ENCODE results near the gene COL8A2.

The COL8A2 gene

GRCh38 chr1:36053978-36054377 lies 71.0 kb downstream of the COL8A2 start:
- no peak for DNase-seq (ENCODE audit: low spot score)

- no peak for DNase-seq (ENCODE audit: low spot score)
These were observed 73.2 kb downstream of the COL8A2 start for GRCh38 chr1:36051821-36052220.
